GM23338 (cell line): Measurements from ENCODE around the gene CLCN4. TPM values are rescaled to one million over a fixed set of nuclear protein-coding genes. Genes with fewer than 3 reads are reported as not detected.

Experiments used
- ATAC-seq: fragments of 200-7000 bp; cut with Tn5 transposase; 3 replicates; pipeline ENCODE4 v1.9.1; 2020
- DNase-seq: peaks from one replicate; pipeline ENCODE4 v3.0.0-alpha.2; 2015; ENCODE audit warnings: low spot score
- H2AFZ ChIP-seq: fragments of 200-600 bp; sonication (generic); 2 replicates; pipeline ENCODE4 v1.8.0; 2016; ENCODE audit warnings: antibody characterized with exemption, mild to moderate bottlenecking, moderate library complexity
- H3F3A ChIP-seq: fragments of 200-600 bp; sonication (generic); replicated peaks from 2 replicates; pipeline ENCODE4 v1.8.0; 2017; ENCODE audit warnings: antibody characterized with exemption, mixed run types, low read depth
- H3K27ac ChIP-seq: fragments of 200-600 bp; sonication (generic); 2 replicates; pipeline ENCODE4 v1.6.1; 2016; ENCODE audit warnings: low read depth
- H3K27me3 ChIP-seq: fragments of 200-600 bp; sonication (generic); 2 replicates; pipeline ENCODE4 v1.8.0; 2016; ENCODE audit warnings: mild to moderate bottlenecking, mixed run types, moderate library complexity; ENCODE audit not compliant: insufficient read depth
- H3K36me3 ChIP-seq: fragments of 200-600 bp; sonication (generic); 2 replicates; pipeline ENCODE4 v1.8.0; 2016; ENCODE audit warnings: mild to moderate bottlenecking; ENCODE audit not compliant: insufficient read depth
- H3K4me1 ChIP-seq: fragments of 200-600 bp; sonication (generic); 2 replicates; pipeline ENCODE4 v1.8.0; 2016; ENCODE audit warnings: mild to moderate bottlenecking, moderate library complexity; ENCODE audit not compliant: insufficient read depth
- H3K4me2 ChIP-seq: fragments of 200-600 bp; sonication (generic); 2 replicates; pipeline ENCODE4 v1.7.1; 2017; ENCODE audit warnings: mixed run types
- H3K4me3 ChIP-seq: fragments of 200-600 bp; sonication (generic); 2 replicates; pipeline ENCODE4 v1.6.1; 2016; ENCODE audit warnings: mixed run types
- H3K79me2 ChIP-seq: fragments of 200-600 bp; sonication (generic); replicated peaks from 2 replicates; pipeline ENCODE4 v1.8.0; 2017; ENCODE audit warnings: mild to moderate bottlenecking; ENCODE audit not compliant: insufficient read depth
- H3K9me2 ChIP-seq: fragments of 200-600 bp; sonication (generic); 2 replicates; pipeline ENCODE4 v1.8.0; 2017; ENCODE audit not compliant: insufficient read depth
- H4K20me1 ChIP-seq: fragments of 200-600 bp; sonication (generic); replicated peaks from 2 replicates; pipeline ENCODE4 v1.8.0; 2017; ENCODE audit warnings: mild to moderate bottlenecking; ENCODE audit not compliant: insufficient read depth
- H3K27ac Mint-ChIP-seq: 2 replicates; pipeline ENCODE4 v1.8.0; 2020; ENCODE audit warnings: inconsistent platforms, mild to moderate bottlenecking, moderate library complexity, mixed read lengths
- H3K27me3 Mint-ChIP-seq: 3 replicates; pipeline ENCODE4 v1.8.0; 2022; ENCODE audit warnings: low read depth, mild to moderate bottlenecking, moderate library complexity, mixed read lengths, inconsistent platforms; ENCODE audit not compliant: insufficient read depth, poor library complexity
- H3K36me3 Mint-ChIP-seq: 3 replicates; pipeline ENCODE4 v1.8.0; 2021; ENCODE audit warnings: low read depth, mild to moderate bottlenecking, inconsistent platforms, moderate library complexity, mixed read lengths
- H3K4me1 Mint-ChIP-seq: 3 replicates; pipeline ENCODE4 v1.8.0; 2020; ENCODE audit warnings: mild to moderate bottlenecking, inconsistent platforms, mixed read lengths
- H3K4me3 Mint-ChIP-seq: 3 replicates; pipeline ENCODE4 v1.8.0; 2021; ENCODE audit warnings: moderate library complexity, mild to moderate bottlenecking, inconsistent platforms, mixed read lengths
- H3K9me3 Mint-ChIP-seq: 3 replicates; pipeline ENCODE4 v1.8.0; 2020; ENCODE audit warnings: moderate library complexity, mild to moderate bottlenecking, inconsistent platforms, mixed read lengths
- CREB1 ChIP-seq: fragments of 250-450 bp; sonication (Bioruptor Pico); IDR thresholded peaks from 2 replicates; pipeline ENCODE4 v1.5.0; 2020; ENCODE audit warnings: low read depth, mild to moderate bottlenecking, moderate library complexity
- EZH2 ChIP-seq: fragments of 200-600 bp; sonication (generic); IDR thresholded peaks from one replicate; pipeline ENCODE4 v1.8.0; 2017; ENCODE audit warnings: antibody characterized with exemption, mild to moderate bottlenecking, low read depth; ENCODE audit not compliant: unreplicated experiment
- POLR2AphosphoS5 ChIP-seq: IDR thresholded peaks from 2 replicates; pipeline ENCODE4 v1.6.1; 2016; ENCODE audit warnings: antibody characterized with exemption, low read depth
- STAT1 ChIP-seq: IDR thresholded peaks from one replicate; pipeline ENCODE4 v1.6.1; 2016; ENCODE audit warnings: antibody characterized with exemption; ENCODE audit not compliant: unreplicated experiment
- ZNF114 ChIP-seq: fragments of 250-450 bp; sonication (Bioruptor Pico); IDR thresholded peaks from 2 replicates; pipeline ENCODE4 v1.5.0; 2020; ENCODE audit warnings: mild to moderate bottlenecking, moderate library complexity
- ZNF331 ChIP-seq: fragments of 250-450 bp; sonication (Bioruptor Pico); IDR thresholded peaks from 2 replicates; pipeline ENCODE4 v1.5.0; 2020; ENCODE audit warnings: low read depth, mild to moderate bottlenecking, moderate library complexity
- polyA plus RNA-seq: library from polyadenylated mRNA; unstranded; fragments of >200 nt; fragmentation: Nextera tagmentation; extraction: Ambion mirVana; gene quantifications from 2 replicates; pipeline ENCODE4 v1.2.1, GENCODE V29; 2016
- total RNA-seq: library from RNA; depleted of rRNA; stranded (reverse); fragments of >200 nt; shearing (Covaris generic); gene quantifications from 2 replicates; pipeline ENCODE4 v1.2.3, GENCODE V29; 2014
- TF ChIP-seq, protein P1 (sequence below), 2 experiments: fragments of 200-600 bp in 1 of 2; sonication (generic) in 1 of 2; conservative IDR thresholded peaks; 2 replicates each; pipeline versions ENCODE4 v1.5.1 to v1.6.1; 2016 to 2017; ENCODE audit warnings: antibody characterized with exemption in 2 of 2, low read depth in 2 of 2, mild to moderate bottlenecking in 2 of 2, moderate library complexity in 1 of 2
- TF ChIP-seq, protein P2 (sequence below): IDR thresholded peaks from one replicate; pipeline ENCODE4 v1.6.1; 2018; ENCODE audit warnings: antibody characterized with exemption; ENCODE audit not compliant: unreplicated experiment
- TF ChIP-seq, protein P3 (sequence below): fragments of 250-450 bp; sonication (Bioruptor Pico); IDR thresholded peaks from 2 replicates; pipeline ENCODE4 v1.5.0; 2020; ENCODE audit warnings: mild to moderate bottlenecking, moderate library complexity

CLCN4 gene
- total and polyA plus RNA-seq, 2 experiments from 2014 or later: 1.2 to 4.9 TPM

DNA sequence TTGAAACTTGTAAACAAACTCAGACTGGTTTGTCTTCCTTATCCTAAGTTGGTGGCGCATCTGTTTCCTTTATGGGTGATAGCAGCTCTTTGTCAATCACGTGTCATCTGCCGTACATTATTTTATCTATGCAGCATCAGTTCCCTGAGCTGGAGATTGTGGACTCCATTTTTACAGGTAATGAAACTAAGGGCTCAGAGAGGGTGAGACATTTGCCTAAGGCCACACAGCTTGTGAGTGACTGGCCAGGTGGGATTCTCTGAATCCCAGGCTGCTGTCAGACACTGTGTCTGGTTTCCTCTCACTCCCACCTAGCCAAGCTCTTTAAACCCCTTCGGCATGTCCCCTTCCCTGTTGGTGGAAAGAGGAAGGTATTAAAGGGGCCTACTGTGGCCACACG, 41.7 kb upstream of the CLCN4 start:
- Histone ChIP-seq H3K27me3 (no peaks in the 10 kb centered on the region), H4K20me1 (no peaks in the 10 kb centered on the region), H2AFZ (no peak overlapping the region), H3K4me3 (no peak overlapping the region), H3F3A (no peaks in the 10 kb centered on the region), H3K27ac (no peak overlapping the region), H3K36me3 (peaks cover 4% of the 10 kb centered on the region; the same call in 1 of the 2 replicates), H3K4me2 (no peak overlapping the region), H3K9me2 (no peaks in the 10 kb centered on the region), H3K4me1 (no peaks in the 10 kb centered on the region), H3K79me2 (no peaks in the 10 kb centered on the region)
- peaks cover 7% of the 10 kb centered on the region; the same call in 2 of the 3 replicates for H3K4me1 Mint-ChIP-seq
- H3K9me3 Mint-ChIP-seq: peaks cover 23% of the 10 kb centered on the region
- H3K27ac Mint-ChIP-seq: no peak overlapping the region
- H3K36me3 Mint-ChIP-seq: peaks cover 55% of the 10 kb centered on the region
- DNase-seq: no peak
- no peak for ATAC-seq
- no peak overlapping the region for H3K4me3 Mint-ChIP-seq
- TF ChIP-seq ZNF331 (CRISPR knock-in tag) (no peak), STAT1 (no peak), EZH2 (no peak), POLR2AphosphoS5 (no peak), CREB1 (CRISPR knock-in tag) (no peak), ZNF114 (CRISPR knock-in tag) (no peak)
- TF ChIP-seq, protein P1, sequence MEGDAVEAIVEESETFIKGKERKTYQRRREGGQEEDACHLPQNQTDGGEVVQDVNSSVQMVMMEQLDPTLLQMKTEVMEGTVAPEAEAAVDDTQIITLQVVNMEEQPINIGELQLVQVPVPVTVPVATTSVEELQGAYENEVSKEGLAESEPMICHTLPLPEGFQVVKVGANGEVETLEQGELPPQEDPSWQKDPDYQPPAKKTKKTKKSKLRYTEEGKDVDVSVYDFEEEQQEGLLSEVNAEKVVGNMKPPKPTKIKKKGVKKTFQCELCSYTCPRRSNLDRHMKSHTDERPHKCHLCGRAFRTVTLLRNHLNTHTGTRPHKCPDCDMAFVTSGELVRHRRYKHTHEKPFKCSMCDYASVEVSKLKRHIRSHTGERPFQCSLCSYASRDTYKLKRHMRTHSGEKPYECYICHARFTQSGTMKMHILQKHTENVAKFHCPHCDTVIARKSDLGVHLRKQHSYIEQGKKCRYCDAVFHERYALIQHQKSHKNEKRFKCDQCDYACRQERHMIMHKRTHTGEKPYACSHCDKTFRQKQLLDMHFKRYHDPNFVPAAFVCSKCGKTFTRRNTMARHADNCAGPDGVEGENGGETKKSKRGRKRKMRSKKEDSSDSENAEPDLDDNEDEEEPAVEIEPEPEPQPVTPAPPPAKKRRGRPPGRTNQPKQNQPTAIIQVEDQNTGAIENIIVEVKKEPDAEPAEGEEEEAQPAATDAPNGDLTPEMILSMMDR (conservative IDR thresholded peaks at IDR 0.05; ENCODE audit: low read depth in 2 of 2): no peak
- TF ChIP-seq, protein P2, sequence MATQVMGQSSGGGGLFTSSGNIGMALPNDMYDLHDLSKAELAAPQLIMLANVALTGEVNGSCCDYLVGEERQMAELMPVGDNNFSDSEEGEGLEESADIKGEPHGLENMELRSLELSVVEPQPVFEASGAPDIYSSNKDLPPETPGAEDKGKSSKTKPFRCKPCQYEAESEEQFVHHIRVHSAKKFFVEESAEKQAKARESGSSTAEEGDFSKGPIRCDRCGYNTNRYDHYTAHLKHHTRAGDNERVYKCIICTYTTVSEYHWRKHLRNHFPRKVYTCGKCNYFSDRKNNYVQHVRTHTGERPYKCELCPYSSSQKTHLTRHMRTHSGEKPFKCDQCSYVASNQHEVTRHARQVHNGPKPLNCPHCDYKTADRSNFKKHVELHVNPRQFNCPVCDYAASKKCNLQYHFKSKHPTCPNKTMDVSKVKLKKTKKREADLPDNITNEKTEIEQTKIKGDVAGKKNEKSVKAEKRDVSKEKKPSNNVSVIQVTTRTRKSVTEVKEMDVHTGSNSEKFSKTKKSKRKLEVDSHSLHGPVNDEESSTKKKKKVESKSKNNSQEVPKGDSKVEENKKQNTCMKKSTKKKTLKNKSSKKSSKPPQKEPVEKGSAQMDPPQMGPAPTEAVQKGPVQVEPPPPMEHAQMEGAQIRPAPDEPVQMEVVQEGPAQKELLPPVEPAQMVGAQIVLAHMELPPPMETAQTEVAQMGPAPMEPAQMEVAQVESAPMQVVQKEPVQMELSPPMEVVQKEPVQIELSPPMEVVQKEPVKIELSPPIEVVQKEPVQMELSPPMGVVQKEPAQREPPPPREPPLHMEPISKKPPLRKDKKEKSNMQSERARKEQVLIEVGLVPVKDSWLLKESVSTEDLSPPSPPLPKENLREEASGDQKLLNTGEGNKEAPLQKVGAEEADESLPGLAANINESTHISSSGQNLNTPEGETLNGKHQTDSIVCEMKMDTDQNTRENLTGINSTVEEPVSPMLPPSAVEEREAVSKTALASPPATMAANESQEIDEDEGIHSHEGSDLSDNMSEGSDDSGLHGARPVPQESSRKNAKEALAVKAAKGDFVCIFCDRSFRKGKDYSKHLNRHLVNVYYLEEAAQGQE: no peak
- TF ChIP-seq, protein P3, sequence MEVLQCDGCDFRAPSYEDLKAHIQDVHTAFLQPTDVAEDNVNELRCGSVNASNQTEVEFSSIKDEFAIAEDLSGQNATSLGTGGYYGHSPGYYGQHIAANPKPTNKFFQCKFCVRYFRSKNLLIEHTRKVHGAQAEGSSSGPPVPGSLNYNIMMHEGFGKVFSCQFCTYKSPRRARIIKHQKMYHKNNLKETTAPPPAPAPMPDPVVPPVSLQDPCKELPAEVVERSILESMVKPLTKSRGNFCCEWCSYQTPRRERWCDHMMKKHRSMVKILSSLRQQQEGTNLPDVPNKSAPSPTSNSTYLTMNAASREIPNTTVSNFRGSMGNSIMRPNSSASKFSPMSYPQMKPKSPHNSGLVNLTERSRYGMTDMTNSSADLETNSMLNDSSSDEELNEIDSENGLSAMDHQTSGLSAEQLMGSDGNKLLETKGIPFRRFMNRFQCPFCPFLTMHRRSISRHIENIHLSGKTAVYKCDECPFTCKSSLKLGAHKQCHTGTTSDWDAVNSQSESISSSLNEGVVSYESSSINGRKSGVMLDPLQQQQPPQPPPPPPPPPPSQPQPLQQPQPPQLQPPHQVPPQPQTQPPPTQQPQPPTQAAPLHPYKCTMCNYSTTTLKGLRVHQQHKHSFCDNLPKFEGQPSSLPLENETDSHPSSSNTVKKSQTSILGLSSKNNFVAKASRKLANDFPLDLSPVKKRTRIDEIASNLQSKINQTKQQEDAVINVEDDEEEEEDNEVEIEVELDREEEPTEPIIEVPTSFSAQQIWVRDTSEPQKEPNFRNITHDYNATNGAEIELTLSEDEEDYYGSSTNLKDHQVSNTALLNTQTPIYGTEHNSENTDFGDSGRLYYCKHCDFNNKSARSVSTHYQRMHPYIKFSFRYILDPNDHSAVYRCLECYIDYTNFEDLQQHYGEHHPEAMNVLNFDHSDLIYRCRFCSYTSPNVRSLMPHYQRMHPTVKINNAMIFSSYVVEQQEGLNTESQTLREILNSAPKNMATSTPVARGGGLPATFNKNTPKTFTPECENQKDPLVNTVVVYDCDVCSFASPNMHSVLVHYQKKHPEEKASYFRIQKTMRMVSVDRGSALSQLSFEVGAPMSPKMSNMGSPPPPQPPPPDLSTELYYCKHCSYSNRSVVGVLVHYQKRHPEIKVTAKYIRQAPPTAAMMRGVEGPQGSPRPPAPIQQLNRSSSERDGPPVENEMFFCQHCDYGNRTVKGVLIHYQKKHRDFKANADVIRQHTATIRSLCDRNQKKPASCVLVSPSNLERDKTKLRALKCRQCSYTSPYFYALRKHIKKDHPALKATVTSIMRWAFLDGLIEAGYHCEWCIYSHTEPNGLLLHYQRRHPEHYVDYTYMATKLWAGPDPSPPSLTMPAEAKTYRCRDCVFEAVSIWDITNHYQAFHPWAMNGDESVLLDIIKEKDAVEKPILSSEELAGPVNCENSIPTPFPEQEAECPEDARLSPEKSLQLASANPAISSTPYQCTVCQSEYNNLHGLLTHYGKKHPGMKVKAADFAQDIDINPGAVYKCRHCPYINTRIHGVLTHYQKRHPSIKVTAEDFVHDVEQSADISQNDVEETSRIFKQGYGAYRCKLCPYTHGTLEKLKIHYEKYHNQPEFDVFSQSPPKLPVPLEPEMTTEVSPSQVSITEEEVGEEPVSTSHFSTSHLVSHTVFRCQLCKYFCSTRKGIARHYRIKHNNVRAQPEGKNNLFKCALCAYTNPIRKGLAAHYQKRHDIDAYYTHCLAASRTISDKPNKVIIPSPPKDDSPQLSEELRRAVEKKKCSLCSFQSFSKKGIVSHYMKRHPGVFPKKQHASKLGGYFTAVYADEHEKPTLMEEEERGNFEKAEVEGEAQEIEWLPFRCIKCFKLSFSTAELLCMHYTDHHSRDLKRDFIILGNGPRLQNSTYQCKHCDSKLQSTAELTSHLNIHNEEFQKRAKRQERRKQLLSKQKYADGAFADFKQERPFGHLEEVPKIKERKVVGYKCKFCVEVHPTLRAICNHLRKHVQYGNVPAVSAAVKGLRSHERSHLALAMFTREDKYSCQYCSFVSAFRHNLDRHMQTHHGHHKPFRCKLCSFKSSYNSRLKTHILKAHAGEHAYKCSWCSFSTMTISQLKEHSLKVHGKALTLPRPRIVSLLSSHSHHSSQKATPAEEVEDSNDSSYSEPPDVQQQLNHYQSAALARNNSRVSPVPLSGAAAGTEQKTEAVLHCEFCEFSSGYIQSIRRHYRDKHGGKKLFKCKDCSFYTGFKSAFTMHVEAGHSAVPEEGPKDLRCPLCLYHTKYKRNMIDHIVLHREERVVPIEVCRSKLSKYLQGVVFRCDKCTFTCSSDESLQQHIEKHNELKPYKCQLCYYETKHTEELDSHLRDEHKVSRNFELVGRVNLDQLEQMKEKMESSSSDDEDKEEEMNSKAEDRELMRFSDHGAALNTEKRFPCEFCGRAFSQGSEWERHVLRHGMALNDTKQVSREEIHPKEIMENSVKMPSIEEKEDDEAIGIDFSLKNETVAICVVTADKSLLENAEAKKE (CRISPR knock-in tag): no peak
- no peaks in the 10 kb centered on the region for H3K27me3 Mint-ChIP-seq
